GM12878 (cell line): ENCODE data around the gene FAM89A. TPM values are rescaled to one million over a fixed set of nuclear protein-coding genes. Genes with fewer than 3 reads are reported as not detected.

ENCODE experiments used
- ATAC-seq: fragments of 200-7000 bp; cut with Tn5 transposase; 3 replicates; pipeline ENCODE4 v1.9.1; 2020; ENCODE audit warnings: mild to moderate bottlenecking, moderate library complexity
- BruUV-seq: library from RNA; stranded (reverse); fragments of 400-500 nt; replicated peaks from 2 replicates; lab custom pipeline; 2021; lab: Mats Ljungman, UMichigan
- CTCF ChIA-PET: fragments of 300-600 bp; sonication (Branson Sonifier 250); formaldehyde crosslinking; extraction: SDS; loops from one replicate; lab custom pipeline; 2021; ENCODE audit warnings: inconsistent platforms; lab: Yijun Ruan, JAX
- POLR2A ChIA-PET: fragments of 350-600 bp; formaldehyde crosslinking; extraction: SDS; loops from one replicate; lab custom pipeline; 2021; ENCODE audit warnings: inconsistent platforms; lab: Charles Lee
- RAD21 ChIA-PET: fragments of 300-600 bp; sonication (Branson Sonifier 250); formaldehyde crosslinking; loops from one replicate; lab custom pipeline; 2023; ENCODE audit warnings: antibody characterized with exemption; ENCODE audit not compliant: unreplicated experiment; lab: Charles Lee
- SMC1A ChIA-PET: fragments of 300-600 bp; sonication (Branson Sonifier 250); formaldehyde crosslinking; loops from one replicate; lab custom pipeline; 2023; ENCODE audit not compliant: unreplicated experiment, uncharacterized antibody; lab: Charles Lee
- DNase-seq: peaks from one replicate; pipeline ENCODE4 v3.0.0-alpha.2; 2011; ENCODE audit warnings: low read depth, low spot score
- FAIRE-seq: peaks from 3 replicates; lab custom pipeline; 2011; peaks lifted over from hg19 to GRCh38; lab: Jason Lieb, UNC
- H2AFZ ChIP-seq: 2 replicates; pipeline ENCODE4 v1.6.0; 2011; ENCODE audit warnings: low read depth, low read length, control low read depth; ENCODE audit not compliant: control insufficient read depth
- H3K27ac ChIP-seq: 2 replicates; pipeline ENCODE4 v1.5.1; 2011; ENCODE audit warnings: control low read depth; ENCODE audit not compliant: control insufficient read depth, insufficient read depth
- H3K27me3 ChIP-seq, 2 experiments: replicated peaks in 1 of 2; 2 replicates each; pipeline versions ENCODE4 v1.6.0 to v1.6.1; 2011; ENCODE audit warnings: low read length in 1 of 2; ENCODE audit not compliant: control insufficient read depth in 2 of 2, insufficient read depth in 2 of 2
- H3K36me3 ChIP-seq, 2 experiments: 2 replicates each; pipeline ENCODE4 v1.5.1; 2011; ENCODE audit warnings: low read length in 1 of 2; ENCODE audit not compliant: control insufficient read depth in 2 of 2, insufficient read depth in 2 of 2
- H3K4me1 ChIP-seq: 2 replicates; pipeline ENCODE4 v1.6.1; 2011; ENCODE audit warnings: mild to moderate bottlenecking, low read length, moderate library complexity, mixed read lengths; ENCODE audit not compliant: control insufficient read depth, insufficient read depth
- H3K4me2 ChIP-seq: 2 replicates; pipeline ENCODE4 v1.6.0; 2011; ENCODE audit warnings: control low read depth; ENCODE audit not compliant: control insufficient read depth, insufficient read depth
- H3K4me3 ChIP-seq: fragments of 200-600 bp; sonication (generic); 2 replicates; pipeline ENCODE4 v1.5.1; 2016
- H3K79me2 ChIP-seq: 2 replicates; pipeline ENCODE4 v1.6.0; 2011; ENCODE audit warnings: low read length; ENCODE audit not compliant: control insufficient read depth, insufficient read depth
- H3K9ac ChIP-seq: 2 replicates; pipeline ENCODE4 v1.8.0; 2011; ENCODE audit warnings: low read length, control low read depth, mixed read lengths; ENCODE audit not compliant: control insufficient read depth, insufficient read depth
- H3K9me3 ChIP-seq: replicated peaks from 3 replicates; pipeline ENCODE4 v1.5.1; 2011; ENCODE audit warnings: mild to moderate bottlenecking, low read length; ENCODE audit not compliant: control insufficient read depth, insufficient read depth
- H4K20me1 ChIP-seq: 2 replicates; pipeline ENCODE4 v1.6.0; 2011; ENCODE audit not compliant: control insufficient read depth, insufficient read depth
- BHLHE40 ChIP-seq, 2 experiments: fragments of 450-650 bp in 1 of 2; IDR thresholded peaks; 2 replicates each; pipeline ENCODE4 v1.6.1; 2011 to 2017; ENCODE audit warnings: low read depth in 2 of 2, borderline replicate concordance in 1 of 2, improper control_type of control experiment in 1 of 2, low read length in 1 of 2, mild to moderate bottlenecking in 1 of 2
- CBFB ChIP-seq: IDR thresholded peaks from 2 replicates; pipeline ENCODE4 v1.6.1; 2016; ENCODE audit warnings: antibody characterized with exemption, low read depth
- CBX5 ChIP-seq: sonication (generic); IDR thresholded peaks from 2 replicates; pipeline ENCODE4 v1.6.1; 2016; ENCODE audit warnings: low read depth, moderate library complexity, mild to moderate bottlenecking, inconsistent platforms
- CEBPB ChIP-seq, 2 experiments: fragments of 150-350 bp in 1 of 2; IDR thresholded peaks; 2 replicates each; pipeline ENCODE4 v1.6.1; 2012 to 2014; ENCODE audit warnings: low read depth in 2 of 2, low read length in 2 of 2, borderline replicate concordance in 1 of 2, inconsistent platforms in 1 of 2
- CHD1 ChIP-seq: IDR thresholded peaks from 2 replicates; pipeline ENCODE4 v1.6.1; 2012; ENCODE audit warnings: low read depth, low read length, improper control_type of control experiment
- HDAC6 ChIP-seq: fragments of 200-600 bp; sonication (generic); IDR thresholded peaks from one replicate; pipeline ENCODE4 v1.8.0; 2017; ENCODE audit warnings: antibody characterized with exemption; ENCODE audit not compliant: unreplicated experiment
- JUNB ChIP-seq: IDR thresholded peaks from 2 replicates; pipeline ENCODE4 v1.6.1; 2016; ENCODE audit warnings: antibody characterized with exemption, mild to moderate bottlenecking
- MTA3 ChIP-seq: IDR thresholded peaks from 2 replicates; pipeline ENCODE4 v1.6.1; 2012; ENCODE audit warnings: low read length, inconsistent platforms, borderline replicate concordance
- NFYA ChIP-seq: IDR thresholded peaks from 2 replicates; pipeline ENCODE4 v1.6.1; 2011; ENCODE audit warnings: low read depth, mild to moderate bottlenecking, low read length, improper control_type of control experiment, borderline replicate concordance
- PAX8 ChIP-seq: fragments of 450-650 bp; IDR thresholded peaks from 2 replicates; pipeline ENCODE4 v1.6.1; 2017; ENCODE audit warnings: mild to moderate bottlenecking, moderate library complexity
- RUNX3 ChIP-seq: IDR thresholded peaks from 2 replicates; pipeline ENCODE4 v1.6.1; 2012; ENCODE audit warnings: low read length, inconsistent platforms
- SP1 ChIP-seq: IDR thresholded peaks from one replicate; pipeline ENCODE4 v1.6.1; 2011; ENCODE audit warnings: low read depth, low read length
- TARDBP ChIP-seq: IDR thresholded peaks from 2 replicates; pipeline ENCODE4 v1.6.1; 2016; ENCODE audit warnings: borderline replicate concordance
- YBX1 ChIP-seq: fragments of 450-650 bp; IDR thresholded peaks from 2 replicates; pipeline ENCODE4 v1.6.1; 2016; ENCODE audit warnings: antibody characterized with exemption
- YY1 ChIP-seq: IDR thresholded peaks from 2 replicates; pipeline ENCODE4 v1.6.1; 2011; ENCODE audit warnings: low read depth, mild to moderate bottlenecking, low read length
- WGBS: methylation state at CpG from one replicate; pipeline ENCODE4 v1.1.6; 2016; ENCODE audit warnings: low lambda C conversion rate; ENCODE audit not compliant: insufficient replicate concordance, insufficient coverage; ENCODE audit errors: missing lambda C conversion rate; 5-methylcytosine and 5-hydroxymethylcytosine counted together
- in situ Hi-C: fragments of 300-500 bp; cut with MboI; formaldehyde crosslinking; loops from 9 replicates; pipeline ENCODE4 v1.14.3; 2018; ENCODE audit warnings: mixed read lengths
- intact Hi-C: fragments of 100-400 bp; cut with micrococcal nuclease; formaldehyde crosslinking; loops from one replicate; pipeline ENCODE4 v1.14.2; 2022; ENCODE audit not compliant: unreplicated experiment
- polyA plus RNA-seq, 11 experiments: library from polyadenylated mRNA; depleted of rRNA in 4 of 11; unstranded in 6 of 11; stranded (reverse) in 5 of 11; fragments of >200 nt; fragmentation: Nextera tagmentation in 4 of 11; fragmentation: Illumina TruSeq in 1 of 11; extraction: Ambion mirVana in 4 of 11; extraction: Trizol in 1 of 11; gene quantifications; 1 replicate in 1 of 11; 2 replicates in 10 of 11; pipeline versions ENCODE4 v1.2.1 to v1.2.3, GENCODE V29; 2011 to 2016; ENCODE audit warnings: inconsistent platforms in 2 of 11, missing spikeins in 2 of 11, low read depth in 1 of 11
- total RNA-seq, 4 experiments: library from RNA; depleted of rRNA in 3 of 4; stranded (reverse); fragments of >200 nt in 3 of 4; fragmentation: Illumina TruSeq in 1 of 4; extraction: Trizol in 1 of 4; gene quantifications; 2 replicates each; pipeline versions ENCODE4 v1.2.1 to v1.2.3, GENCODE V29; 2013 to 2021
- TF ChIP-seq, protein P1 (sequence below): fragments of 450-650 bp; IDR thresholded peaks from 2 replicates; pipeline ENCODE4 v1.6.1; 2017; ENCODE audit warnings: mild to moderate bottlenecking
- TF ChIP-seq, protein P2 (sequence below): fragments of 450-650 bp; IDR thresholded peaks from 2 replicates; pipeline ENCODE4 v1.6.1; 2017; ENCODE audit warnings: mild to moderate bottlenecking, low read depth, inconsistent platforms; ENCODE audit not compliant: poor library complexity, severe bottlenecking
- TF ChIP-seq, protein P3 (sequence below): fragments of 450-650 bp; IDR thresholded peaks from 2 replicates; pipeline ENCODE4 v1.6.1; 2017; ENCODE audit warnings: mild to moderate bottlenecking, moderate library complexity

The FAM89A gene
- total and polyA plus RNA-seq, 10 of the 15 experiments (the other 5 are each of a cell fraction or from before 2014, with no cell fraction given), result 0.06 to 0.72 (median 0.14) TPM; not detected in 4

DNA sequence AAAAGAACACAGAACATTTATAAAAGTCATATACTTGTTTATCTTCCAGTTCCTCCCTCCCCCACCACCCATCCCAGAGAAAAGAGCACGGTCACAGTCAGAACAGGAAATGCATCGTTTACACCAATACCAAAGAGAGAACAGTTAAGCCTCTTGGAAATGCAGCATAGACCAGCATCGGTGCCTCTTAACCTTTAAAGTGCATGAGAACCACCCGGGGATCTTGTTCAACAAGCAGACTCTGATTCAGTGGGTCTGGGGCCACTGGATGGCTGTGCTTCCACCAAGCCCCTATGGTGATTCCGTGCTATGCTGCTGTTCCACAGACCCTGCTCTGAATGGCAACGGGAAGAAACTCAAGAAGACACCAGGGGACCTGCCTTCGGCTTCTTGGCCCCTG lies 19.2 kb downstream of the FAM89A start (continued):
- TF ChIP-seq RUNX3 (no peak), CBFB (no peak), JUNB (no peak), CEBPB (IDR thresholded peaks at IDR 0.05; ENCODE audit: borderline replicate concordance in 1 of 2, low read depth in 2 of 2, low read length in 2 of 2) (no peak), CHD1 (no peak), TARDBP (no peak), SP1 (no peak)
- TF ChIP-seq, protein P1, sequence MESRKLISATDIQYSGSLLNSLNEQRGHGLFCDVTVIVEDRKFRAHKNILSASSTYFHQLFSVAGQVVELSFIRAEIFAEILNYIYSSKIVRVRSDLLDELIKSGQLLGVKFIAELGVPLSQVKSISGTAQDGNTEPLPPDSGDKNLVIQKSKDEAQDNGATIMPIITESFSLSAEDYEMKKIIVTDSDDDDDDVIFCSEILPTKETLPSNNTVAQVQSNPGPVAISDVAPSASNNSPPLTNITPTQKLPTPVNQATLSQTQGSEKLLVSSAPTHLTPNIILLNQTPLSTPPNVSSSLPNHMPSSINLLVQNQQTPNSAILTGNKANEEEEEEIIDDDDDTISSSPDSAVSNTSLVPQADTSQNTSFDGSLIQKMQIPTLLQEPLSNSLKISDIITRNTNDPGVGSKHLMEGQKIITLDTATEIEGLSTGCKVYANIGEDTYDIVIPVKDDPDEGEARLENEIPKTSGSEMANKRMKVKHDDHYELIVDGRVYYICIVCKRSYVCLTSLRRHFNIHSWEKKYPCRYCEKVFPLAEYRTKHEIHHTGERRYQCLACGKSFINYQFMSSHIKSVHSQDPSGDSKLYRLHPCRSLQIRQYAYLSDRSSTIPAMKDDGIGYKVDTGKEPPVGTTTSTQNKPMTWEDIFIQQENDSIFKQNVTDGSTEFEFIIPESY, result no peak

DNA sequence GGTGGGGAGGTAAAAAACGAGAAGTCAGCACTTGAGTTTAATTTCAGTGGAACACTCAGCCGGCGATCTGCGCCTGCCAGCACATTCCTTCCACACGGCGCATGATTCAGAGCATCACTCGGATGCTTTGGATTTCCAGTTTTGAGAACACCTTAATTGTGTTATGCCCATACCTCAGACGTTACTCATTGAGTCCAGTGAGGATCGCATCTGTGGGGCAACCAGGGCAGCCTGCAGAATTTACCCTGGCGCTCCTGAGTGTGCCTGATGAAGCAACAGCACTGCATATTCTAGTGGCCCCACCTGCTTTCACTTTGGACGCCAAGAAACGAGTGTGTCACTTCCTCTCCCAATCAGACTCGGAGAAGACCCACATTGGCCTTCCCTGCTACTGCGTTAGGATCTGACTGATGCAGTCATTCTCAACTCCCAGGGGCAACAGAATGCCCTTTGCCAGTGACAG lies 19.9 kb downstream of the FAM89A start:
- Histone ChIP-seq H3K9ac (no peak overlapping the region), H3K4me3 (no peak overlapping the region), H3K4me1 (no peaks in the 10 kb centered on the region), H3K79me2 (no peaks in the 10 kb centered on the region), H3K27me3 (no peaks in the 10 kb centered on the region), H3K36me3 (no peaks in the 10 kb centered on the region), H3K9me3 (no peaks in the 10 kb centered on the region), H4K20me1 (no peaks in the 10 kb centered on the region), H3K27ac (no peak overlapping the region), H3K4me2 (no peak overlapping the region), H2AFZ (no peak overlapping the region; the same call in 1 of the 2 replicates)
- SMC1A ChIA-PET, result no interaction called here
- ATAC-seq (no peak), FAIRE-seq (no peak), DNase-seq (no peak)
- intact Hi-C loops (no loop called here), in situ Hi-C loops (no loop called here)
- POLR2A ChIA-PET, result no interaction called here
- 65% methylated on average over 14 of the region's 14 CpGs for WGBS
- CTCF ChIA-PET, result no interaction called here
- RAD21 ChIA-PET, result no interaction called here
- BruUV-seq, result no TSS peak
- TF ChIP-seq MTA3 (no peak), HDAC6 (no peak), CBX5 (no peak), PAX8 (no peak), YBX1 (no peak), YY1 (no peak), BHLHE40 (IDR thresholded peaks at IDR 0.05; ENCODE audit: borderline replicate concordance in 1 of 2, low read depth in 2 of 2, low read length in 1 of 2) (no peak), NFYA (no peak)
- TF ChIP-seq, protein P2, sequence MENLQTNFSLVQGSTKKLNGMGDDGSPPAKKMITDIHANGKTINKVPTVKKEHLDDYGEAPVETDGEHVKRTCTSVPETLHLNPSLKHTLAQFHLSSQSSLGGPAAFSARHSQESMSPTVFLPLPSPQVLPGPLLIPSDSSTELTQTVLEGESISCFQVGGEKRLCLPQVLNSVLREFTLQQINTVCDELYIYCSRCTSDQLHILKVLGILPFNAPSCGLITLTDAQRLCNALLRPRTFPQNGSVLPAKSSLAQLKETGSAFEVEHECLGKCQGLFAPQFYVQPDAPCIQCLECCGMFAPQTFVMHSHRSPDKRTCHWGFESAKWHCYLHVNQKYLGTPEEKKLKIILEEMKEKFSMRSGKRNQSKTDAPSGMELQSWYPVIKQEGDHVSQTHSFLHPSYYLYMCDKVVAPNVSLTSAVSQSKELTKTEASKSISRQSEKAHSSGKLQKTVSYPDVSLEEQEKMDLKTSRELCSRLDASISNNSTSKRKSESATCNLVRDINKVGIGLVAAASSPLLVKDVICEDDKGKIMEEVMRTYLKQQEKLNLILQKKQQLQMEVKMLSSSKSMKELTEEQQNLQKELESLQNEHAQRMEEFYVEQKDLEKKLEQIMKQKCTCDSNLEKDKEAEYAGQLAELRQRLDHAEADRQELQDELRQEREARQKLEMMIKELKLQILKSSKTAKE, result no peak
- TF ChIP-seq, protein P3, sequence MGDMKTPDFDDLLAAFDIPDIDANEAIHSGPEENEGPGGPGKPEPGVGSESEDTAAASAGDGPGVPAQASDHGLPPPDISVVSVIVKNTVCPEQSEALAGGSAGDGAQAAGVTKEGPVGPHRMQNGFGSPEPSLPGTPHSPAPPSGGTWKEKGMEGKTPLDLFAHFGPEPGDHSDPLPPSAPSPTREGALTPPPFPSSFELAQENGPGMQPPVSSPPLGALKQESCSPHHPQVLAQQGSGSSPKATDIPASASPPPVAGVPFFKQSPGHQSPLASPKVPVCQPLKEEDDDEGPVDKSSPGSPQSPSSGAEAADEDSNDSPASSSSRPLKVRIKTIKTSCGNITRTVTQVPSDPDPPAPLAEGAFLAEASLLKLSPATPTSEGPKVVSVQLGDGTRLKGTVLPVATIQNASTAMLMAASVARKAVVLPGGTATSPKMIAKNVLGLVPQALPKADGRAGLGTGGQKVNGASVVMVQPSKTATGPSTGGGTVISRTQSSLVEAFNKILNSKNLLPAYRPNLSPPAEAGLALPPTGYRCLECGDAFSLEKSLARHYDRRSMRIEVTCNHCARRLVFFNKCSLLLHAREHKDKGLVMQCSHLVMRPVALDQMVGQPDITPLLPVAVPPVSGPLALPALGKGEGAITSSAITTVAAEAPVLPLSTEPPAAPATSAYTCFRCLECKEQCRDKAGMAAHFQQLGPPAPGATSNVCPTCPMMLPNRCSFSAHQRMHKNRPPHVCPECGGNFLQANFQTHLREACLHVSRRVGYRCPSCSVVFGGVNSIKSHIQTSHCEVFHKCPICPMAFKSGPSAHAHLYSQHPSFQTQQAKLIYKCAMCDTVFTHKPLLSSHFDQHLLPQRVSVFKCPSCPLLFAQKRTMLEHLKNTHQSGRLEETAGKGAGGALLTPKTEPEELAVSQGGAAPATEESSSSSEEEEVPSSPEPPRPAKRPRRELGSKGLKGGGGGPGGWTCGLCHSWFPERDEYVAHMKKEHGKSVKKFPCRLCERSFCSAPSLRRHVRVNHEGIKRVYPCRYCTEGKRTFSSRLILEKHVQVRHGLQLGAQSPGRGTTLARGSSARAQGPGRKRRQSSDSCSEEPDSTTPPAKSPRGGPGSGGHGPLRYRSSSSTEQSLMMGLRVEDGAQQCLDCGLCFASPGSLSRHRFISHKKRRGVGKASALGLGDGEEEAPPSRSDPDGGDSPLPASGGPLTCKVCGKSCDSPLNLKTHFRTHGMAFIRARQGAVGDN, result no peak
